AG08395 (cell line): ENCODE data around the gene PRKCB.
A peak's percentile ranks its signal among the peaks of the same experiment; 100 is the strongest.

ENCODE experiments used
- DNase-seq: peaks from one replicate; pipeline ENCODE4 v3.0.0; 2012; ENCODE audit warnings: mixed read lengths, low spot score

The PRKCB gene

DNA sequence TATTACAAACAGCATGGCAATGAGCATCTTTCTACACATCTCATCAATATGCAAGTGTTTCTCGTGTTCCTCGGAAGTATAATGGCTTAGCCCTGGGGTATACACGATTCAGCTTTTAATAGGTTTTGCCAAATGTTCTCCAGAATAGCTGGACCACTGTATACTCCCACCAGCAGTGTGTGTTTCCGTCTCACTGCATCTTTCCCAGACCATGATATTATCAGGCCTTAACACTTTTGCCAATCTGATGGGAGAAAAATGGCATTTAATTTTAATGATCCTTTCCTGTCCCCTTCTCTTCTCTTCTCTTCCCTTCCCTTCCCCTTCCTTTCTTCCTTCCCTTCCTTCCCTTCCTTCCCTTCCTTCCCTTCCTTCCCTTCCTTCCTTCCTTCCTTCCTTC is 30.8 kb downstream of the PRKCB start:
- DNase-seq = no peak

DNA sequence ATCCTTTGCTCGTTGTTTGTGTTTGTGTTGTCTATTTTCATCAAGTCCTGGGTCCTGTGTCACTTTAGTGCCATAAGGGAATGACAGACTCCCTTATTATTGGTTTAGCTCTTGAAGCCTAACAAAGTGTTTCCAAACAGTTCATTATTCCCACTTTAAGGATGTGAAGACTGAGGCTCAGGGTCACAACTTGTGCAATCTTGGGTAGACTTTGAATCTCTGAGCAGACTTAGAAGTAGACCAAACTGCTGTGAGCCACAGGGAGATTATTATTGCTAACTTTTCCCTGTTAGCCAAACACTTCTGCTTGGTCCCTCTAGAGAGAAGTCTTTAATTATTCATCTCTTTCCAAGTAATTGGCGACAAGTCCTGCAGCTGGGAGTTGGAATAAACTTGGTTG is 31.8 kb downstream of the PRKCB start:
- DNase-seq = no peak

- no peak for DNase-seq
Observed at GRCh38 chr16:23868136-23868535, 32.4 kb downstream of the PRKCB start.

DNA sequence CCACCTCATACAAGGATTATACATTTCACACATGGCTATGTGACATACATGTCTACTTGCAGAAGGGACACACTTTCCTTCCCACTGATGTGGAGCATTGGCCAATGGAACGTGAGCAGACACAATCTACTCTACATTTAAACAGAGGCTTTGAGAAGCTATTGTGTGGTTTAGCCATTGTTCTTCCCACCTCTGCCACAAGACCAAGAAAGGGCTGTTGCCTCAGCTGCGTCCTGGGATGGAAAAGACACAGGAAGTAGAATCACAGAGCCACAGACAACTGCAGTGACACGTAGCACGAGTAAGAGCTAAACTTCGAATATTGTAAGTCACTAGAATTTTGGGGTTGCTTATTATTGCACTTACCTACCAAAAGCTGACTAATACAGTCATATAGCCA is 33.3 kb downstream of the PRKCB start:
- no peak for DNase-seq

DNA sequence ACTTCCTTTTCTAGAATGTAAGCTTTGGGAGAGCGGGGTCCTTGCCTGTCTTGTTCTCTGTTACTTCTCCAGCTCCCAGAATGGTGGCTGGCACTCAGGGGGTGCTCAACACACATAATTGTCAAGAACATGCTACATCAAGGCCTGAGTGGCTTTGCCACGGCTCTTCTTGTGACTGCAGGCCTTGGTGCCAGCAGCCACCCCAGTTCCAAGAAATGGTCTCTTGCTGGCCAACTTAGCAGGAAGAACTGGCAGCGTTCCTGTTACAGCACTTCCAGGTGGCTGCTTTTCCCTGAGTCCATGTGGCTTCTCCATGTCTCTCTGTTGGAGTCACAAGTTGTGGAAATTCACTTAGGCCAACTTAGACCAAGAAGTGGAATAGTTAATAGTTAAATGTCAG is 36.1 kb downstream of the PRKCB start:
- DNase-seq = no peak

DNA sequence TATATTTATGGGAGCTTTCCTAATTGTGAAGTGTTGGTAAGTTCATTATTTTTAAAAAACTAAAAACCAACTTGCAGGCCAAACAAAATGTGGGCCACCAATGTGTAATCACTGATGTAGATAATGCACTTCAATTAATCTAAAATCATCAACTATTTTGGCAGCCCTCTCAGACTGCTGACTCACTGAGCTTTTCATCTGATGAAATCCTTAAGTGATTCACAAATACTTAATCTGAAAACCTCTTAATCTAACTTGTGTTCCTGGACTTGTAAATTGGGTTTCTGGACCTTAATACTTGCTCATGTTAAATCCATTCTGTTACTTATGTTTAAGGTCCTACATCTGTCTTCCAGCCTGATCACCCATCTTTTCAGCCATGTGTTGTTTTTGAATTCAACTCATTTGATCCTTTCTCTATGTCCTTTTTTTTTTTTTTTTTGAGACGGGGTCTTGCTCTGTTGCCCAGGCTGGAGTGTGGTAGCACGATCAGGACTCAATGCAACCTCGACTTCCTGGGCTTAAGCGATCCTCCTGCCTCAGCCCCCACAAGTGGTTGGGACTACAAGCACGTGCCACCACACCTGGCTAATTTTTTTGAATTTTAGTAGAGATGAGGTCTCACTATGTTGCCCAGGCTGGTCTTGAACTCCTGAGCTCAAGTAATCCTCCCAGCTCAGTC is 39.0 kb downstream of the PRKCB start:
- DNase-seq = no peak

GRCh38 chr16:23876256-23876896 is 40.6 kb downstream of the PRKCB start:
- peak; percentile 4 for DNase-seq

DNA sequence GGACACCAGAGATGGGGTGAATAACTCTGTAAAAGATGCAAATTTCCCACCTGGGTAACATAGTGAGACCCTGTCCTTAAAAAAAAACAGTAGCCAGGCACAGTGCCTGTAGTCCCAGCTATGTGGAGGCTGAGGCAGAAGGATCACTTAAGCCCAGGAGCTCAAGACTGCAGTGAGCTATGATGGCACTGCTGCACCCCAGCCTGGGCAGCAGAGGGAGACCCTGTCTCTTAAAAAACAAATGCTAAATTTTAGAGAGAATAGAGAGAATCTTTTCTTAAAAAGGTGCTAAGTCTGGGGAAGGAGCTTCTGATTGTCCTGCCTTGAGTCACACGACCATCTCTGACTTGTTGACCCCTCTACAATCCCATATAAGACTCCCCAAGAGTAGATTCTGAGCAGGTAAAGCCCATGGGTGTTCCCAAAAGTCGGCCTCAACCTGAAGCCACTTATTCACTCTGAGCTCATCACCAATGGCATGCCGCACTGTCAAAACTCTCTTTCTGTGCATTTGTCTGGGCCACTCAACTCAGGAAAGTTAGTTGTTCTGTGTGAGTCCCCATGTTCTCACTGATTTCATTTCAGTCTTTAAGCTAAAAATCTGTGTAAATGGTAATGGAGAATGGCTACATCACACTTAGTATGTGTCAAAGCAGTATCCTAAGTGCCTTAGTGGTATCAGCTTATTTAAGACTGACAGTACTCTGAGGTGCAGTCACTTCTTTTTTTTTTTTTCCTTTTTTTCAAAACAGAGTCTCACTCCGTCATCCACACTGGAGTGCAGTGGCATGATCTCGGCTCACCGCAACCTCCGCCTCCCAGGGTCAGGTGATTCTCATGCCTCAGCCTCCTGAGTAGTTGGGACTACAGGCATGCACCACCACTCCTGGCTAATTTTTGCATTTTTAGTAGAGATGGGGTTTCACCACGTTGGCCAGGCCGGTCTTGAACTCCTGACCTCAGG is 41.6 kb downstream of the PRKCB start:
- DNase-seq = no peak

DNA sequence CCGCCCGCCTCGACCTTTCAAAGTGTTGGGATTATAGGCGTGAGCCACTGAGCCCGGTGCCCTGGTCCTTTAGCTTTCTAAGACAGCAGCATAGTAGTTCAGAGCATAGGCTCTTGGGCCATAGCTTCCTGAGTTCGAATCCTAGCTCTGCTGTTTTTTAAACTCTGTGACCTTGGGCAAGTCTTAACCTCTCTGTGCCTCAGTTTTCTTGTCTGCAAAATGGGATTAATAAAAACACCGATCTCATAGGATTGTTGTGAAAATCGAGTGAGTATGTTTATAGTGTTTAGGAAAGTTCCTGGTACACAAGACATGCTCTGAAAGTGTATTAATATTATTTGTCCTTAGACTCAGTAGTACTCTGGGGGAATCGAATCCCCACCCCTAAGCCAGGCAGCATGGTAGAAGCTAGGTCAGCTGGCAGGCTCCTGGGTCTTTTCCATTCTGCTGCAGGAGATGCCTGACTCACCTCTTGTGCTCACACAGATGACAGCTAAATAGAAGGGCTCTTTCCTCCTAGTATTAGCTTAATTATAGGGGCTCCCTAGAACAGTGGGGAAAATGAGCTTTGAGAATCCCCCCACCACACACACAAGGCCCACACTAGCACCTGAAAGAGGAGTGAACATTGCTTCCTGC is 44.1 kb downstream of the PRKCB start:
- DNase-seq = no peak

DNA sequence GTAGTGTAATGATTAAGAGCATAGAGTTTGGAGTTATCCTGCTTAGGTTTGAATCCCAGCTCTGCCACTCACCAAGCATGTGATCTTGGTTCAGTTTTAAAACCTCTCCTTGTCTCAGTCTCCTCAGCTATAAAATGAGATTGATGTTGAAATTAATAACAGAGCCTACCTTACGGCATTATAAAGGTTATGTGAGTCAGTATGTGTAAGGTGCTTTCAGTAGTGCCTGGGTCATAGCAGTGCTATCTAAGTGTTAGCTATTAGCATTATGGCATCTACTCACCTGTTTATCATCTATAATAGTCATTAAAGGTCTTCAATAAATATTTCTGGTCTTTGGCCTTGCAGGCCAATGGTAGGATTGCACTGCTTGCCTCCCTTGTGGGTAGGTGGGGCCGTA is 53.4 kb downstream of the PRKCB start:
- no peak for DNase-seq

DNA sequence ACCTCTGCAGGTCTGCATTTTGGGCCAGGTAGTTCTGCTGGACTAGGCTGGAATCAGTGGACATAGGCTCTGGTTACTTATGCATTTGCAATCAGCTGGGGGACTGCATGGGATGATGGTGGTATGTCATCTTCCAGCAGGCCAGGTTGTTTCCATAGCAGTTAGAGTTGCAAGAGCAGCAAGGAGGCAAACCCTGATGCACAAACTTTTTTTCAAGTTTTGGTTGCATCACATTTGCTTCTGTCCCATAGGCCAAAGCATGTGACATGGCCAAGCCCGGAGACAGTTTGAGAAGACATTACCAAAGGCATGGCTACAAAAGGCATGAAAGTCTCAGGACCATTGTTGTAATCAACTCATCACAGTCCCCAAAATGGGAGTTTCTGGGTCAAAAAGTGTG is 58.2 kb downstream of the PRKCB start:
- DNase-seq = no peak

DNA sequence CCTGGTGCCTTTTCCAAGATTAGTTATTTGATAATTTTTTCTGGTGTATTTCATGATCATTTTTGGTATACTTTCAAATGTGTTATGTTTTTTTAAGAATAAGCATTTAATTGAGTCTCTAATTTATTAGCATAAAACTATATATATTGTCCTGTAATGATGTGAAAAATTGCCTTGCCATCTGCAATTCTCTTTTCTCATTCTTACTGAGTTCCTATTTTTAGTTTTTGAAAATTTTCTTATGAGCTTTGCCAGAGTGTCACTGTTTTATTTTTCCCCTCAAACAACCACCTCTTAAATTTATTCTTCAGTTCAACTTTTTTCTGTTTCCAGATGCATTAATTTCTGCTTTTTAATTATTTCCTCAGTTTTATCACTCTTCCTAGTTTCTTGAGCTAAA is 59.3 kb downstream of the PRKCB start:
- DNase-seq = no peak

- DNase-seq = no peak
Observed at GRCh38 chr16:23896832-23897821, 61.3 kb downstream of the PRKCB start.

DNA sequence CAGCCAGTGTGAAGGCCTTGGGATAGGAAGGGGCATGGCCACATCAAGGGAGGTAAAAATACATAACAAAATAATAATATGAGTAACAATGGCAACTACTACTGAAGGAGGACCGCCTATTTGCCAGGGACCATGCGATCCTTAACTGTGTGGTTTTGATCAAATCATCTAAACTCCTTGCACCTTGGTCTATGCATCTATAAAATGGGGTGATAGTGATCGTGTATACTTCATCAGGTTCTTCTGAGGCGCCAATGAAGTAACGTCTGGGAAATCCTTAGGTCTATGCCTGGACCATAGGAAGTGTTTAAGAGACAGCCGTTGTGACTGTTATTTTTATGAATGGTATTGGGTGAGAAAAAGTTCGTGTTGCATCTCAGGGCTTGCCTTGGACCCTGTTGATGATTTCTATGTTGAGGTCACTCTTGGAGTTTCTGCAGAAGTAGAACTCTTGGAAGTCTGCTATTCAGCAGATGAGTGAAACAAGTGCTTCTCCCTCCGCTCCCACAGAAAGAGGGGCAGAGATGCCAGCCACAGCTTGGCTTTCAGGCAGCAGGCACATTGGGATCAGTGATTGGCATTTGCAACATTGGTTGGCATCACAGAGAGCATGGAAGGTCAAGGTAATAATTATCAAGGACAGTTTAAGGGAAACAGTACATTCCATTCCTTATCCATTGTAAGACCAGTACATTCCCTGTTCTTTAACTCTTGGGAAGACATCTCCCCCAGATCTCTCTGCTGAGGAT is 63.1 kb downstream of the PRKCB start:
- no peak for DNase-seq

- no peak for DNase-seq
Observed at GRCh38 chr16:23899869-23900268, 64.1 kb downstream of the PRKCB start.

DNA sequence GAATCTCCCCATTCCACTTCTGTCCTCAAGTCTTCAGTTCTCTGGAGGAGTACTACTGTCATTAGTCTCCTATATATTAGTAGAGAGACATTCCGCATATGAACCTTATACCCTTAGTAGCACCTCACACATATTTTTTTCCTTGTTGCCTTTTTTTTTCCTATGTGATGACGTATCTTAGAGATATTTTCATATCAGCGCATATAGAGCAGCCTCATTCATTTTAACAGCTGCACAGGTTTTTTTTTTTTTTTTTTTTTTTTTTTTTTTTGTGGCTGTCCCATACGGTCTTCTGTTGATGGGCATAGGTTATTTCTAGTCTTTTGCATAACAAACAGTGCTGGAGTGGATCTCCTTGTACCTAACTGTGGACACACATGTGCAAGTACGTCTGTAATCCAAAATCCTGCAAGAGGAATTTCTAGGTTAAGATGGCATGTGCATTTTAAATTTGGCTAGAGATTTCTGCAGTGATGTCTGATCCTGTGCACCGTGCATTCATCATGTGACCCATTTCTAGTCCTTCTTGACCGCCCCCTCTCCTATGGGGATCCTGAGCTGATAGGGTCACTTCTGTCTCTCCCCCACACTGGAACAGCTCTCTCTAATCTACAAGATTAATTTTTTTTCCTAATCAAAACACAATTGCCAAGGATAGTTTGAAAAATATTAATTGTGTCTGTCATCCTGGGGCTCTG is 64.8 kb downstream of the PRKCB start:
- DNase-seq = no peak

DNA sequence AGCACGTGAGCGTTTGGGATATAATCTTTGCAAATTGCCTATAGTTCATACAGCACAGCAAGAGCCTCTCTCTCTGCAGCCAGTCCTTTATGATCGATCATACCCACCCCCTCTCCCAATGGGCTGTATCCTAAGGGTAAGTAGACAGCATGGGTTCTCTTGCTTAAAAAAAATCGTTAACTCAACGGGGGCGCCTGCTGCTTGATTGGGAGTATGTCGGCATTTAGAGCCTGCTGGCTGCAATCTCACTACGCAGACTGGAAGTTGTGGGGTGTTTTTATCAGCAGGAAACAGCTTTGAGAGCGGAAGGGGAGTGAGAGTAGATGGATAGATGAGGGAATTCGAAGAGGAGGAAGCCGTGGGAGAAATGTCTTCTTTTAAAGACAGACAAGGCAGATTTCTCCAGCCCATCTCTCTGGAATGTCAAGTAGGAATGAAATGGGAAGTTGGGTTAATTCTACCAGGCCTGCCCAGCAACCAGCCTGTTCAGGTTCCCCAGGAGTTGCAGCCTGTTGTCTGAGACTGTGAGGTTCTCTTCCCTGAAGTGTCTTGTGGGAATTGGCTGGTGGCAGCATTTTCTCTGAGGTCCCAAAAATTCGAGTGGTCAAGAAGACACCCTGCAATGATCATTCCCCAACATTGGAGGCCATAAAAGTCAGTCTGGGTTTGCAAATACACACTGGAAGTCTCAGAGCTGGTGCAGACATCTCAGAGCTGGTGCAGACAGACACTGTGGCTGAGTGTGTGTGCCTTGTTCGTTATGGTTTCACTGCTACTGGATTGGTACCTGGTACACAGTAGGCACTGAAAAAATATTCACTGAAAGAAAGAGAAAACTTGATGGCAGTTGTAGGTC is 65.6 kb downstream of the PRKCB start:
- DNase-seq = no peak

GRCh38 chr16:23902034-23902747 is 66.4 kb downstream of the PRKCB start:
- DNase-seq = no peak
